Measurements from ENCODE around the gene TMEM98. TPM values are rescaled to one million over a fixed set of nuclear protein-coding genes. Genes with fewer than 3 reads are reported as not detected.
"Not testable (repeated sequence)": the region's sequence is repeated elsewhere in the genome, so short reads cannot be mapped to it uniquely, and the experiment has no call there.

TMEM98 gene
- total and polyA plus RNA-seq, 2 of the 8 experiments (the other 6 are each of a cell fraction or from before 2014, with no cell fraction given) = 86.1 to 232 TPM

DNA sequence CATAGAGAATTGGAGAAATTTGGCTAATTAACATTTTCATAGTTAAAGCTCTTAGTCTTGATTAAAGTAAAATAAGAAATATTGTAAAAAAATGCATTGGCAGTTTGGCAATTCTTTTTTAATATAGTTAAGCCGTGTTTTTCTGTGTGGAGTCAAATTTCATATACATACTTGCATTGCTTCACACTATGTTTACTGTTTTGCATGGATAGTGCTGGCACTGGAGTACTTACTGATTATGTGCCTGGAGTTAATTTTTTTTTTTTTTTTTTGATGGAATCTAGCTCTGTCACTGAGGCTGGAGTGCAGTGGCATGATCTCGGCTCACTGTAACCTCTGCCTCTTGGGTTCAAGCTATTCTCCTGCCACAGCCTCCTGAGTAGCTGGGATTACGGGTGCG lies 8.1 kb upstream of the TMEM98 start:
- H3K79me2 ChIP-seq (ENCODE audit: control insufficient read depth in 1 of 2, insufficient read depth in 2 of 2, low read length in 2 of 2); H4K5ac ChIP-seq (ENCODE audit: insufficient read length, low read depth, low read length); H4K8ac ChIP-seq (ENCODE audit: extremely low read depth, insufficient read depth, low read length); H2AK5ac ChIP-seq (ENCODE audit: low read depth, low read length); H3K4me3 ChIP-seq (ENCODE audit: extremely low read depth in 1 of 4, insufficient read depth in 2 of 4, low read depth in 3 of 4, low read length in 4 of 4); H3K56ac ChIP-seq (replicated peaks; ENCODE audit: insufficient read length, low read depth, low read length); H3K14ac ChIP-seq (ENCODE audit: insufficient read length); H2BK20ac ChIP-seq (ENCODE audit: low read length); H3K36me3 ChIP-seq (ENCODE audit: control insufficient read depth in 2 of 4, insufficient read depth in 4 of 4, low read length in 3 of 4); H2AFZ ChIP-seq (ENCODE audit: low read length); H3K4me2 ChIP-seq (ENCODE audit: insufficient read depth in 1 of 2, low read depth in 2 of 2, low read length in 2 of 2); H3K23me2 ChIP-seq (ENCODE audit: low read depth, low read length); H3K23ac ChIP-seq (ENCODE audit: insufficient read length); POLR2A ChIA-PET (ENCODE audit: partially characterized antibody); H2BK12ac ChIP-seq (ENCODE audit: low read depth, low read length); H3K27me3 ChIP-seq (replicated peaks in 1 of 4; ENCODE audit: control insufficient read depth in 3 of 4, extremely low read depth in 1 of 4, insufficient read depth in 3 of 4, low read length in 3 of 4); FAIRE-seq; DNase-seq (ENCODE audit: low read depth in 1 of 2, low spot score in 2 of 2); H2BK15ac ChIP-seq (ENCODE audit: low read length); H3K27ac ChIP-seq (ENCODE audit: low read depth, low read length); H4K91ac ChIP-seq (replicated peaks; ENCODE audit: insufficient read length, low read length); H3K9ac ChIP-seq (replicated peaks in 1 of 4; ENCODE audit: extremely low read depth in 1 of 4, low read depth in 3 of 4, low read length in 3 of 4); H2BK5ac ChIP-seq (ENCODE audit: low read depth, low read length); H2BK120ac ChIP-seq (replicated peaks; ENCODE audit: low read depth, low read length); H3K4ac ChIP-seq (replicated peaks; ENCODE audit: insufficient read length, low read depth, low read length); H3K9me3 ChIP-seq (ENCODE audit: insufficient read depth in 2 of 2, low read depth in 1 of 2, low read length in 1 of 2); H3K18ac ChIP-seq (ENCODE audit: extremely low read depth, low read length); H3K79me1 ChIP-seq (ENCODE audit: low read depth, low read length); H4K20me1 ChIP-seq (replicated peaks in 1 of 2; ENCODE audit: control insufficient read depth in 1 of 2, insufficient read depth in 2 of 2, low read length in 2 of 2): not testable (repeated sequence)
- peaks cover 0 to 12% (median 3%) of the 10 kb centered on the region in 4 experiments; a peak in 5 of 7 replicates for H3K4me1 ChIP-seq (replicated peaks in 1 of 4; ENCODE audit: control insufficient read depth in 3 of 4, insufficient read depth in 4 of 4, low read length in 3 of 4)
- CTCF ChIA-PET (ENCODE audit: partially characterized antibody) = interaction anchor here (1.3 to 2.2 kb wide), 3 partner anchors 17 to 137 kb away, joined by 3 to 9 read pairs (median 4); no protein-coding TSS in a partner anchor
- 92% methylated on average over 4 of the region's 4 CpGs; no CpG with 5 or more reads in 1 of the 2 experiments for WGBS, 2 experiments (ENCODE audit: extremely low coverage in 1 of 2, insufficient coverage in 1 of 2, insufficient read length in 1 of 2, insufficient replicate concordance in 2 of 2, low coverage in 1 of 2, low lambda C conversion rate in 2 of 2, missing lambda C conversion rate in 1 of 2)
